ENCODE results near the gene CHRDL2.

Gene CHRDL2

DNA sequence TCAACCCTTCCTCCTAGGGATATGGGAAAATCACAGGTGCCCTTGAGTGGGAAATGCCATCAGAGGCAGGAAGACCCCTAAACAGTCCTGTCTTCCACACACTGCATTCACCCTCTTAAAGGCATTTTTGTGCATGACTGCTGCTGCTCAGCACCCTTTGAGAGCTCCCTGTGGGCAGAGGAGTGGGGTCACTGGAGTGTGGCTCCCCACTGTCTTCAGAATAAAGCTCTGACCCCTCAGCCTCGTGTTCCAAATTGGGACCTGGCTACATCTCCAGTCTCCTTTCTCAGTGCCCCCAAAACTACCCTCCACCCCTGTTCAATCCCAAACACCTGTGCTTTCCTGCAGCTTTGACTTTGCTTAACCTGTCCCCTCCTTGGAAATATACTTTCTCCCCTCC, 46.6 kb downstream of the CHRDL2 start:
- no peak for DNase-seq (ENCODE audit: low read depth)

DNA sequence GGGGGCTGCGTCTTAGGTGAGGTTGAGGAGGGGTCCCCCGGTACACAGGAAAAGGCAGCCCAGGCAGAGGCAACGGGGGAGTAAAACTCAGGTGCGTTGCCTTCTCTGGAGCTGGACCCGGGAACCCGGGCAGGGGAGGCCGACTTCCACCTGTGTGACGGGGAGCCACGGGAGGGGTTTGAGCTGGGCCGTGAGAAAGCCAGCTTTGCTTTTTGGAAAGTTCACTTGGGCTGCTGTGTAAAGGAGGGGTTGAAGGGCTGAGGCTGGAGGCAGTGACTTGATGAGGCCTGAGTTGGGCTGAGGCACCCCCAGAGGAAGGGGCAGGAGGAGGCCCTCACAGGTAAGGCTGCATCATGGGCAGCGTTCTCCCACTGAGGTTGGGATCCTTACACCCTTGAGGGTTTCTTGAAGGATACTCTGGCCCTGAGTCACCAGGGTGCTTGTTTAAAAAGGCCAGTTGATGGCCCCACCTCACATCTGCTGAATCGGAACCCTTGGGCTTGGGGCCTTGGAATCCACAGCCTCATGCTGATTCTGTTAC, 47.2 kb downstream of the CHRDL2 start:
- no peak for DNase-seq (ENCODE audit: low read depth)

DNA sequence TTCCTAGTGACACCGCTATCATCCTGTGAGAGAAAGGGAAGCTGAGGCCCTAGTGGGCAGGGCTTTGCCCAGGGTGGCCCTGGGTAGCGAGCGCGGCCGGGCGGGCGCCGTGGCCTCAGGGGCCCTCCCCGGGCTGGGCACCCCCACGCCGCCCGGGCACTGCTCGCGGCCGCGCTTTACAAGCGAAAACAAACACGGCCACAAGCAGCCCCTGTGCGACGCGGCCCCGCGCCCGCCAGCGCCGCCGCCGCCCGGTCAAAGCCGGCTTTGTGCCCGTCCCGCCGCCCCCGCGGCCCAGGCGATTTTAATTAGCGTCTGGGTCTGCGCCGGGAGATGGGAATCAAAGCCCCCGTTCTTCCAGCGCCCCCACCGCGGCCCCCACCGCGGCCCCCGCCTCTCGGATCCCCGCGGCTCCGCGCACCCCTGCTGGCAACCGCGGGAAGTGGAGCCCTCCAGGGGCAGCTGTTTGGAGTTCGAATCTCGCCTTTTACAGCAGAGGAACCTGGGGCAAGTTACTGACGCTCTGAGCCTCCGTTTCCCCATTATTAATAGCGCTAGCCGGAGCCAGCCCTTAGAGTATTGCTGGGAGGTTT, 47.9 kb downstream of the CHRDL2 start:
- DNase-seq (ENCODE audit: low read depth) = no peak

DNA sequence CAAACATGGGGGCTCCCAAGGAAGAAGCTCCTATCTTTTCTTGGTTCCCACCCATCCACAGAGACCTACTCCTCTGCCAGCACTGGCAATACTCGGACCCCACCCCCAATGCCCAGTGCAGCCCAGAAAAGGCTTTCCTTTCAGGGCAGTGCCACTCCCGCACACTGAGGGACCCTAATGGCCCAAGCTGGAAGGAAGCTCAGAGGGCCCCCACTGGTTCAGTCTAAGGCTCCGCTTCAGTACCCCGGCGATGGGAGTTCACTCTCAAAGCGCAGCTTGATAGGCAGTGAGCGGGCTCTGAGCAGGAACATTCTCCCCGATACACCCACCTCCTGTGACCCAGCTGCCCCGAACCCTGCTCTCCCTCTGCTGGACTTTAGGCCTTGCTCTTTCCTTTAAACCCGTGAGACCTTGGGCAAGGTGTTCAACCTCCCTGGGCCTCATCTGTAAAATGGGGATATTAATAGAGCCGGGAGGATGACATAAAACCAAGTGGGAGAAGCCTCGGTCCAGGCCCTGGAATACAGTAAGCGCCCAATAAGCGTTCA, 48.4 kb downstream of the CHRDL2 start:
- no peak for DNase-seq (ENCODE audit: low read depth)

DNA sequence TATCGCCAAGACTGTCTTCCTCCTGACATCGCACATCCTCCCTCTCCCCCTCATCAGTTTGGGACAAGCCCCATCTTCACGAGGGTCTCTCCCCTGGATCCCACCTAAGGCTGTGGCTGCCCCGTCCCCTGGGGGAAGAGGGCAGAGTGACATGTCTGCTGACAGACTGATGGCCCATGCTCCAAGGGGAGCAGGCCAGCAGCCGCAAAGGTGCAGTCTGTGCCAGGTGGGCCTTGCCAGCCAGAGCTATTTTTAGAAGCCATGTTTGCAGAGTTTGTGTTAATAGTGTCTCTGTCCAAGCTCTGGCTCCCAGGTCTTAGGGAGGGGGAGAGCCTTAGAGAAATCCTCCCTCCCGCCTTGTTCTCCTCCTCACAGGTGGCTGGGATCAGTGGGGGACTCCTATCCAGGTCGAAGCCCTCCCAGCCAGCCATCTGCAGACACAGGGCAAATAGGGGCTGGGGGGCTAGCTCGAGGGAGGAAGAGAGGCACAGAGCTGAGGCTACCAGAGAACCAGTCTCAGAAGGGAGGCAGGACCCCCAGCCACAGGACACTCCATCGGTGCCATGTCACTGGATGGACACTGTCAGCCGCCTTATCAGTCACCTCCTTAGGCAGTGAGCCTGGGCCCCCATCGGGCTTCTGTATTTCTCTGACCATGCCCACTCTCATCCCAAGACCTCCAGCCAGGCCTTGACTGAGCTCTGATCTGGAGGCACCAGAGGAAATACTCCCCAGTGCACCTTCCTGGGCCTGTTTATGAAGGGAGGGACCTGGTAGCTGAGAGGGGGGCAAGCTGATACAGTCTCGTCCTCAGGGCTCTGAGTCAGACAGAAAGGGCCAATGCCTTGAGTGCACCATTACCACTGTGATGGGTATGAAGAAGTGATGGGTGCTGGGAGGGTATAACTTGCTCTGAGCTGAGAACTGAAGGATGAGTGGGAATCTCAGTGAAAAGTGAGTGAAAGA, 49.3 kb downstream of the CHRDL2 start:
- no peak for DNase-seq (ENCODE audit: low read depth)

DNA sequence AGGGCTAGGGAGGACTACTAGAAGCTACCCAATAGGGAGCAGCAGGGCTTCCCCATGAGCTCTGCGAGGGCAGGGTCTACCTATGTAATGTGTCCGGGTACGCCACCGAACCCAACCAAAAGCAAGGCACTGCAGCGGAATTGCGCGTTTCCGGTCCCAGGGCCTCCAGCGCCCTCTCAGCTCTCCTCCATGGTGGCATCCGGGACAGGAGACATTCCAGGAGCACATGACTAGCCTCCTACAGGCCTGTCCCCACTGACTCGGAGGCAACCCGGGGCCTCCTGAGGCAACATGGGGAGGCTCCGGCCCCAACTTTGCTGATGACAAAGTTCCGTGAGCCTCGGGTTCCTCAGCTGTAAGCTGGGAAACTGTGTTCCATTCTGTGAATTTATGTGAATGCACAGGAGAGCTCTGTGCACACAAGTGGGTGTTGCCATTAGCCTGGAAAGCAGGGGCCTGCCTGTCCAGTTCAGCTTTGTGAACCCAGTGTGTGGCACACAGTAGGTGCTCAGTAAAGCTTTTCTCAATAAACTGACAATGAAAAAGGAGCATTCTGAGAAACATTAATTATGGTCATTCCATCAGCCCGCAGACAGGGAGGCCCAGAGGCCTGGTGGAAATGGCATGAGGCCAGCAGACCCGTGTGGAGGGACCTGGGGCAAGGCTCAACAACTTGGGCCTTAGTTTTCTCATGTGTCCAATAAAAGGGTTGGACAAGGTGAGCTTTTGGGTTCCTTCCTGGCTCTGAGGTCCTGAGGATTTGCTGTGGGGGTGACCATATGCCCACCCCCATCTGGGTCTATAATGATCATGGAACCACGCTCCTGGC, 50.3 kb downstream of the CHRDL2 start:
- DNase-seq (ENCODE audit: low read depth) = no peak

DNA sequence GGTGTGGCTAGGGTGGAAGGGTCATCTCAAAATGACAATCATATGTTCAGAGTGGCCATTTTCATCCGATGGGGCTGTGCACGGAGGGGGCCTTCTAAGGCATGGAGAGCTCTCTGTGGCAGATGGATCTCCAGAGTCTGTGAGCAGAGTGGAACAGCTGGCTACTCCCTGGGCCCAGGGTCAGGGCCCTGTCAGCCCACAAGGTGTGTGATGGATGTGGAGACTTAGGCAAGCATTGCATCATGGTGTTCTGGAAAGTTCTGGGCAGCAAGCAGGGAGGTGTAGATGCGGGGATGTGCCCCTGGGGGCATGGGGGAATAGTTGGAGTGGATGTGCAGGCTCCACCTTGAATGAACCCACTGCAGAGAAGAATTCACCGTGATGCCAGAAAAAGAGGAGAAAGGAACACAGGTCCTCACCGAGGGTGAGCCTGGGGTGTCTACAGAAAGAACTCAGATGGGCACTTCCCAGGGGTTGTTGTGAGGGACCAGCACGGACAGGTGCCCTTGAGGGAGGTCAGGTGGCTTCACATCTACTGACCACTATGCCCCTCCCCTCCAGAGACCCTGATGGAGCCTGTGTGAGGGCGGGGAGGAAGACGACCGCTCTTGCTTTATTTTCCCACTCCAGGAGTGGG, 51.1 kb downstream of the CHRDL2 start:
- DNase-seq (ENCODE audit: low read depth) = no peak

DNA sequence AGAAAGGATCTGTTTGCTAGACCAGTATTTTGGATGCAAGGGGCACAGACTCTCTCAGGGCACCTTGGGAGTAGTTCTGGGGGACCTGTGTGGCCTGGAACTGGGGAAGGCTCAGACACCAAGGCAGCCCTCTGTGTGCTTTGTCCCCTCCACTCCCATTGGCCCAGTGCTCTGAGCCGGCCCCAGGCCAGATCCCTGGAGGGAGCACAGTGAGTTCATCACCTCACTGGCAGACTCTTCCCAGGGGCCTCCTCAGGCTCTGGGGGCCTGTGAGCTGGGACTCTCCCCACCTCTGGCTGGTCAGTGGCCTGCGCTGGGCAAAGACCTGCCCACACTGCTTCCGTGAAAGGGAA, 51.7 kb downstream of the CHRDL2 start:
- DNase-seq (ENCODE audit: low read depth) = no peak

DNA sequence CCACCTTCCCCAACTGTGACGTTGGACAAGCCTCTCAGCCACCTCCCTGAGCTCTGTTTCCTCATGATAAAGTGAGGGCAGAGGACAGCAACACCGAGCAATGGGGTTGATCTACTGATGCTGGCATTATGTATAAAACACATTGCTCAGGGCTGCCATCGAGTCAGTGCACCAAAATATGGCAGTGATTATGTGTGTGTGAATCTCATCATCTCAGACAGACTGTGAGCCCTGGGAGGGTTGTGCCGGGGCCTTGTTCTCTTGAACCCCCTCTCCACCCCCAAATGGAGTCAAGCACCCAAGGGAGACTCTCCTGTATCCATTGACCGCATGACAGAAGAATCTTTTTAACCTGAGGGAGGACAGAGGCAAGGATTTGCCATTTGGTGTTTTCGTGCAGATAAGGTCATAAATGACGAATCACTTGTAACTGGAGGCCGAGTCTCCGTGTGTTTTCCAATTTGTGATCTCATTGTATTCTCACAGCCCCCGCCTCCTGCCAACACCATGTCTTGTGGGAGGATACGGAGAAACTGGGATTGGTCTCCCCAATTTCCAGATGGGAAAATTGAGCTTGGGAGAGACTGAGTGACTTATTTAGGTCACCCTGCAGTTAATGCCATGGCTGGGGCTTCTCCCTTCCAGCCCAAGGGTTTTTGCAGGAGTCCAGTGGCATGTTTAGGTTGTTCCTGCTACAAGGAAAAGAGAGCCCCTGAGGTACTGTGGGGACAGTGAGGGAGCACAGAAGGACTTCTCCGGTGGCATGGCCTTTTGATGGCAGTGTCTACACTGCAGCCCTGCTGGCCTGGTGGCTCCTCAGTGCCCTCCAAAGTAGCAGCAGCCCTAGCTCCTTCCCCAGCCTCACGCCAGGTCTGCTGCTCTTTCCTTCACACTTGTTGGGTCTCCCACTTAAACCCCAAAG, 52.4 kb downstream of the CHRDL2 start:
- DNase-seq (ENCODE audit: low read depth) = no peak

DNA sequence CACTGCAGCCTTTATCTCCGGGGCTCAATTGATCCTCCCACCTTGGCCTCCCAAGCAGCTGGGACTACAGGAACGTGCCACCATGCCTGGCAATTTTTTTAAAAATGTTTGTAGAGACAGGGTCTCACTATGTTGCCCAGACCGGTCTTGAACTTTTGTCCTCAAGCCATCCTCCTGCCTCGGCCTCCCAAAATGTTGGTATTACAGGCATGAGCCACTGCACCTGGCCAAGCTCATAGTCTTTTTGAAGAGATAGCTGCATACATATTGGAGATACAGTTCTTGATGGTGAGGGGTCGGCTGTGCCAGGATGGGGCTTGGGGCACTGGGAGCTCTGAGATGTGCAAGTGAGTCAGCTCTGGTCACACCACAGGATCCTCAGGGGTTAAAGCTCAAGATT, 53.2 kb downstream of the CHRDL2 start:
- no peak for DNase-seq (ENCODE audit: low read depth)

DNA sequence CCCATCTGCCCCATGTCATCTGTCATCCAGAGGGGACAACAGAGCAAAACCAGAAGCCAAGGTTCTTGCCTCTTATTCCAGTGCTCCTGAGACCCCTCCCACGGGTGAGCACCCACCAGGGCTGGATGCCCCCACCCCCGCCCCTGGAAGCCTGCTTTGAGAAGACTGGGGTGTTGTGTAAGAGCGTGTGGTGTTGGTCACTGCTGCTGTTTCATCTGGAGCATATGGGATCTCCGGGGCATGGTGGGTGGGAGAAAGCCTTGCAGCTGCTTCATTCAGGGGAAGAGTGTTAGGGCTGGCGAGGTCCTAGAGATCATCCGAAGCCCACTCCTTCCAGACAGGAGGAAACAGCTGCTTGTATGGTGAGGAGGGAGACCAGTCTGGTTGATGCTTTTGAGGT, 54.1 kb downstream of the CHRDL2 start:
- no peak for DNase-seq (ENCODE audit: low read depth)

DNA sequence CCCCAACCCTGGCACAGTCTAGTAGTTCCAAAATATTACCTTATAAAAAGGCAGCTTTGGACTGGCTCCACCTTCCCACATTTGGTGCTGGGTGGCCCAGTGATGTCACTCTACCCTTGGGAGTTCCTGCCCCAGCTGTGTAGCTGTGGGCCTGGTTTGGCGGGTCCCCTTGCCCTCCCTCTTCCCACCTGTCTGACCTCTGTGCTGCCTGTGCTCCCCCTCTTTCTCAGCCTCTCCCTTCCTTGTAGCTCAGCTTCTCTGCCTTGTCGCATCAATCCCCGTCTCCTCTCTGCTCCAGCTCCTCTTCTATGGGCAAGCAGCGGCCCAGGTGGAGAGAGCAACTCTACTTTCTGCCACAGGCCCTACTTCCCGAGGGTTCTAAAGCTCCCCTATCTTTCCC, 54.6 kb downstream of the CHRDL2 start:
- no peak for DNase-seq (ENCODE audit: low read depth)

DNA sequence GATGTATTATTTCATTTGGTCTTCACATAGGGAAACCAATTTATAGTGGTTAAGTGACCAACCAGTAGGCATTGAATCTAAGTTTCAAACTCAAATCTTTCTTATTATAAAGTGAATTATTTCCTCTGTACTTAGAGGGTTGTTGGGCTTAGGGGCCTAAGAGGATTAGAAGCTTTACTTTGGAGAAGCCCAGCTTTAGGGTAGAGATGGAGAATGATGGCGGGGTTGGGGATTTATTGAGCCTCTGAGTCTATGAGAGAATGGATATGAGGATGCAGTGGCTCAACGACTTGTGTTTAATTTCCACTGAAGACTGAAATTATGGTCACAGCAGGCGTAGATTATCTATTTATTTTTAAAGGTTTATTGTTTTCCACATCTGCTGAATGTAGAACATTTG, 55.5 kb downstream of the CHRDL2 start:
- DNase-seq (ENCODE audit: low read depth) = no peak

DNA sequence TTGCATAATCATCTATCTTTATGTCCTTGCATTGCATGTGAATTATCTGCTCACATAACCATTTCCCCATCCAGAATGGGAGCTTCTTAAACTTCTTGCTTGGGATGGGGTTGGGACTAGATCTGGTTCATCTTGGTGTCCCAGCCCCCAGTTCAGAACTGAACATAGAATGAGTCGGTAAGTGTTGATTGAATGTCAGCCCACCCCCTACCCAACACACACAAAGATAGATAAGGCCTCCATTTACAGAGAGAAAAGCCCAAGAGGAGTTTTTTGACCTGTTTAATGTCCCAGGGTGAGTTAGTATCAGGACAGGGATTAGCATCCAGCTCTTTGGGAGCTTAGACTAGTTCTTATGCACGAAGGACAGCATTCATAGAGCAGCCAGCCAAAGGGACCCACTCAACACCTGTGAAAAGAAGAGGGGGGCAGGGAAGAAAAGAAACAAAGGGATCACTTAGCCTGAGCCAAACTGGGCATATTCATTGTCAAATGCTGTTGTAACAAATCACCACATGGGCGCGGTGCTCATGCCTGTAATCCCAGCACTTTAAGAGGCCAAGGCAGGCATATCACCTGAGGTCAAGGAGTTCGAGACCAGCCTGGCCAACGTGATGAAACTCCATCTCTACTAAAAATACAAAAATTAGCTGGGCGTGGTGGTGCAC, 57.4 kb downstream of the CHRDL2 start:
- DNase-seq (ENCODE audit: low read depth) = no peak

DNA sequence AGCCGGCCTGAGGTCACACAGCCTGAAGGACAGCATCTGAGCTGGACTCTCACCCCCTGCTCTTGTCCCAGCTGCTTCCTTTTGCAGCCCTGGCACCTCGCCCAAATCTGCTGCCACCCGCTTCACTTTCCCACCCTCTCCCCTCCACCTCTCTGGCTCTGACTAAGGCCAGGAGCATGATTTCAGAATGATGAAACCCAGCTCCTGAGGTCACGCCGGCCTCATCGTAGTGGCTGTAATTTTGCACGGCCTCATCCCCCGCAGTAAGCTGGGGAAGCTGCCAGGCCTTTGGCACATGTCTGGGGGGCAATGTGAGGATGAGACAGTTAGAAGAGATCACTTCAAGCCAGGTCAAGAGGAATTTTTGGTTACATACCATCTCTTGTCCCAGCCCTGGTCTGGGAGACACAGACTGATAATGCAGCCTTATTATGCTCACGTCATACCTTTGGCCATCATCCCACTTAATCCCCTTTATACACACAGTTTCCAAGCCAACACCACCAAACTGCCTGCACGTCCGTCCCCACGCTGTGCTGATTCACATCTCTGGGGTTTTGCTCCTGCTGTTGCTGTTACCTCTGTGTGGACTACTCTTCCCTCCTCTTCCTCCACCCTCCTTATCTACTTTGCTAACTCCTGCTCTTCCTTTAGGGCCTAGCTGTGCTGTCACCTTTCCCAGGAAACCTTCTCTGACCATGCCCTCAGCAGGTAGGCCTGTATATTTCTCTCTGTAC, 58.1 kb downstream of the CHRDL2 start:
- no peak for DNase-seq (ENCODE audit: low read depth)

DNA sequence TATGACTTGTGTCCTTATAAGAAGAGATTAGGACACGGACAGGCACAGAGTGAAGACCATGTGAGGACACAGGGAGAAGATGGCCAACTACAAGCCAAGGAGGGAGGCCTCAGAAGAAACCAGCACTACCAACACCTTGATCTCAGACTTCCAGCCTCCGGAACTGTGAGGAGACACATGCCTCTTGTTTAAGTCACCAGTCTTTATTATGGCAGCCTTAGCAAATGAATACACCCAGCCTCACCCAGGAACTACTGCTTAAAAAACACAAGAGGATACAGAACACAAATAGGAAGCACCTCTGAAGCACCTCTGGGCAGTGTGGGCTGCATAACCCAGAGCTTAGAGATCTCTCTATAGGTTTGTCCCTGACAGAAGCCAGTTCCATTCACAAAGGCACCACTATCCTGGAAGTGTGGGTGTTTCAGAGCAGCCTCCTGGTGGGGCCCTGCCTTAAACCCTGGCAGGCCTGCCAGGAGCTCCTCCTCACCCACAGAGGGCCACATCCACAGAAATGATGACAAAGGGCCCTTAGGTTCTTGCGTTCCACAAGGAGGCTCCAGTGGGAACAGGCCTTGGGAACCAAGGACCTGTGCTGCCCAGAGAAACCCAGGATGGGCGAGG, 58.8 kb downstream of the CHRDL2 start:
- no peak for DNase-seq (ENCODE audit: low read depth)

DNA sequence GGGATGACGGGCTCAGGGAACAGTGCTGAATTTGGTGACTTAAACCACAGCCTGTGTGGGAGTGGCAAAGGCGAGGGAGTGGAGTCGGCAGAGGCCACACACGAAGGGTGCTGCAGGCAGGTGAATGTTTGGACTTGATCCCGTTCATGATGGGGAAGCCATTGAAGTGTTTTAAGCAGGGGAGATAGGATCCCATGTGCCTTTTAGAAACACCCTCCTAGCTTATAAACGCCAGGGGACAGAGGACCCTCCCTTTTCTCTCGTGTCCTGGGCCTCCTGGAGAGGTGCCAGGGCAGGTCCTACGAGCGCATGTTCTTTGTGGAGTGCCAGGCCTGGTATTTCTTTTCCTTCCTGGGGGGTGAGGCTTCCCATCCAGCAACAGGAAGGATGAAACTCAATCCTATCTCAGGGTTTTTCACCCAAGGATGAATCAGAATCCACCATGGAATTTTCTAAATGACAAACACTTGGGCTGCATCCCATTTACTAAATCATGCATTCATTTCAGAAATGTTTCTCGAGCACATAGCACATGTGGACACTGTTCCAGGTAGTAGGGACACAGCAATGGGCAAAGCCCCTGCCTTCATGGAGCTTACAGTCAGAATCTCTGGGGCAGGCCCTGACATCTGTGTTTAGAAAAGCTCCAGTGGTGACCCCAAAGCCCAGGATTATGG, 59.6 kb downstream of the CHRDL2 start:
- DNase-seq (ENCODE audit: low read depth) = no peak

DNA sequence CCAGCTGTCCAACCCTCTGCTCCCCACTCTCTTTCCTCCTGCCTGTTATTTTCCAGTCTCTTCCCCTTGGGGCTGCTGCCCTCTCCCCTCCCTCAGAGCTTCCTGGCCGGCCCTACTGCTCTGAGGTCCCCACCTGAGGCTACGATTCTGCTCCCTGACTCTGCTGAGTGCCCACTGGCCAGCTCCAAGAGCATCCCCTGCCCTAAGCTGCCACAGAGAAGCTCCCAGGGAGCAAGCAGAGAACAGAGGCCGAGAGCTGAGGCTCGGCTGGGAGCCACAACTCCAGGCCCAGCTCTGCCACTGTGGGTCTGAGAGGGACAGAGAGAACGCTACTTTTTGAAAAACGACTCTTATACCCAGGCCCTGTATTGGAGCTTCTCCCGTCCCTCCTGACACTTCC, 61.1 kb downstream of the CHRDL2 start:
- DNase-seq (ENCODE audit: low read depth) = no peak
